Measurements from ENCODE around the gene P2RY14. TPM values are rescaled to one million over a fixed set of nuclear protein-coding genes. Genes with fewer than 3 reads are reported as not detected.

P2RY14 gene
- total and polyA plus RNA-seq, 2 of the 13 experiments (the other 11 are each of a cell fraction or from before 2014, with no cell fraction given) = not detected

DNA sequence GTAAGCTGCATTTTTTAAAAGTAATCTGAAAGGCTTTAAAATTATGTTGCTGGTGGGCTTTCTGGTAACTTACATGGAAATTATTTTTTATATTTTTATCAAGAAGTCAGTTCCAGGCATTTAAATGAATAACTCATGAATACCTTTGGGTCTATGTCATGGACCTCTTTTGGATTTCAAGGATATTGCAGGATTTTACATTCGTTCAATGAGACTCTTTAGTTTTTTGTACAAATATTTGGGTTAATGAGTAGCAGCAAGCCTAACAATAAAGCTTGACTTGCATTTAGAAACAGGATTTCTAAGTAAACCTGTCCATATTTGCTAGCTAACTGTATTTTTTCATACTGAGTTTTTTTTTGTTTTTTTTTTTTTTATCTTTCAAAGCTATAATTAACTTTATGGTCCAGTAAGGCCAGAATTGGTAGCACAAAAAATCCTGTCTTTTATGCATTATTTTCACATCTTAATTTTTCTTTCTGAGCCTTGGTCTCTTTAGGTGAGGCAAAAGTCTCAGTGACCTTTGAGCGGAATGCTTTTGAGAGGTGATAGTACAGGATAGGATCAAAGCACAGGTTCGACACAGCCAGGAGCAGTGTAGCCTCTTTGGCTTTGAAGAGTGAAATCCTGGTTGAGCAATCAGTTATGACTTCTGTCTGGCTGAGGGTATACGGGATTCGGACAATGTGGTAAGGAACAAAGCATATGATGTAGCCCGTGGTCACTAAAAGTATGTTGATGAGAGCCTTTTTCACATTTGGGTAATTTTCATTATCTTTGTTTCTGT is 80.2 kb downstream of the P2RY14 start (continued):
- TF ChIP-seq, protein P1, sequence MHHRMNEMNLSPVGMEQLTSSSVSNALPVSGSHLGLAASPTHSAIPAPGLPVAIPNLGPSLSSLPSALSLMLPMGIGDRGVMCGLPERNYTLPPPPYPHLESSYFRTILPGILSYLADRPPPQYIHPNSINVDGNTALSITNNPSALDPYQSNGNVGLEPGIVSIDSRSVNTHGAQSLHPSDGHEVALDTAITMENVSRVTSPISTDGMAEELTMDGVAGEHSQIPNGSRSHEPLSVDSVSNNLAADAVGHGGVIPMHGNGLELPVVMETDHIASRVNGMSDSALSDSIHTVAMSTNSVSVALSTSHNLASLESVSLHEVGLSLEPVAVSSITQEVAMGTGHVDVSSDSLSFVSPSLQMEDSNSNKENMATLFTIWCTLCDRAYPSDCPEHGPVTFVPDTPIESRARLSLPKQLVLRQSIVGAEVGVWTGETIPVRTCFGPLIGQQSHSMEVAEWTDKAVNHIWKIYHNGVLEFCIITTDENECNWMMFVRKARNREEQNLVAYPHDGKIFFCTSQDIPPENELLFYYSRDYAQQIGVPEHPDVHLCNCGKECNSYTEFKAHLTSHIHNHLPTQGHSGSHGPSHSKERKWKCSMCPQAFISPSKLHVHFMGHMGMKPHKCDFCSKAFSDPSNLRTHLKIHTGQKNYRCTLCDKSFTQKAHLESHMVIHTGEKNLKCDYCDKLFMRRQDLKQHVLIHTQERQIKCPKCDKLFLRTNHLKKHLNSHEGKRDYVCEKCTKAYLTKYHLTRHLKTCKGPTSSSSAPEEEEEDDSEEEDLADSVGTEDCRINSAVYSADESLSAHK (CRISPR knock-in tag; IDR thresholded peaks at IDR 0.05; ENCODE audit: borderline replicate concordance) = no peak
- TF ChIP-seq, protein P2, sequence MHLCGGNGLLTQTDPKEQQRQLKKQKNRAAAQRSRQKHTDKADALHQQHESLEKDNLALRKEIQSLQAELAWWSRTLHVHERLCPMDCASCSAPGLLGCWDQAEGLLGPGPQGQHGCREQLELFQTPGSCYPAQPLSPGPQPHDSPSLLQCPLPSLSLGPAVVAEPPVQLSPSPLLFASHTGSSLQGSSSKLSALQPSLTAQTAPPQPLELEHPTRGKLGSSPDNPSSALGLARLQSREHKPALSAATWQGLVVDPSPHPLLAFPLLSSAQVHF (CRISPR knock-in tag; IDR thresholded peaks at IDR 0.05) = no peak
- TF ChIP-seq, protein P3, sequence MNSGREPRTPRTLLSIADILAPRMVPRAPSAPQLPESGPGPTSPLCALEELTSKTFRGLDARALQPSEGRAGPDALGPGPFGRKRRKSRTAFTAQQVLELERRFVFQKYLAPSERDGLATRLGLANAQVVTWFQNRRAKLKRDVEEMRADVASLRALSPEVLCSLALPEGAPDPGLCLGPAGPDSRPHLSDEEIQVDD (CRISPR knock-in tag; IDR thresholded peaks at IDR 0.05; ENCODE audit: borderline replicate concordance) = no peak
- TF ChIP-seq NAIF1 (CRISPR knock-in tag; IDR thresholded peaks at IDR 0.05; ENCODE audit: borderline replicate concordance) (no peak), RNF2 (conservative IDR thresholded peaks at IDR 0.05; ENCODE audit: low read depth) (no peak), ZFP41 (CRISPR knock-in tag; IDR thresholded peaks at IDR 0.05; ENCODE audit: borderline replicate concordance) (no peak), SRF (IDR thresholded peaks at IDR 0.05; ENCODE audit: low read depth, low read length) (no peak)
- TF ChIP-seq, protein P4, sequence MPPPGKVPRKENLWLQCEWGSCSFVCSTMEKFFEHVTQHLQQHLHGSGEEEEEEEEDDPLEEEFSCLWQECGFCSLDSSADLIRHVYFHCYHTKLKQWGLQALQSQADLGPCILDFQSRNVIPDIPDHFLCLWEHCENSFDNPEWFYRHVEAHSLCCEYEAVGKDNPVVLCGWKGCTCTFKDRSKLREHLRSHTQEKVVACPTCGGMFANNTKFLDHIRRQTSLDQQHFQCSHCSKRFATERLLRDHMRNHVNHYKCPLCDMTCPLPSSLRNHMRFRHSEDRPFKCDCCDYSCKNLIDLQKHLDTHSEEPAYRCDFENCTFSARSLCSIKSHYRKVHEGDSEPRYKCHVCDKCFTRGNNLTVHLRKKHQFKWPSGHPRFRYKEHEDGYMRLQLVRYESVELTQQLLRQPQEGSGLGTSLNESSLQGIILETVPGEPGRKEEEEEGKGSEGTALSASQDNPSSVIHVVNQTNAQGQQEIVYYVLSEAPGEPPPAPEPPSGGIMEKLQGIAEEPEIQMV (CRISPR knock-in tag; IDR thresholded peaks at IDR 0.05; ENCODE audit: low read depth) = no peak
- TF ChIP-seq, protein P5, sequence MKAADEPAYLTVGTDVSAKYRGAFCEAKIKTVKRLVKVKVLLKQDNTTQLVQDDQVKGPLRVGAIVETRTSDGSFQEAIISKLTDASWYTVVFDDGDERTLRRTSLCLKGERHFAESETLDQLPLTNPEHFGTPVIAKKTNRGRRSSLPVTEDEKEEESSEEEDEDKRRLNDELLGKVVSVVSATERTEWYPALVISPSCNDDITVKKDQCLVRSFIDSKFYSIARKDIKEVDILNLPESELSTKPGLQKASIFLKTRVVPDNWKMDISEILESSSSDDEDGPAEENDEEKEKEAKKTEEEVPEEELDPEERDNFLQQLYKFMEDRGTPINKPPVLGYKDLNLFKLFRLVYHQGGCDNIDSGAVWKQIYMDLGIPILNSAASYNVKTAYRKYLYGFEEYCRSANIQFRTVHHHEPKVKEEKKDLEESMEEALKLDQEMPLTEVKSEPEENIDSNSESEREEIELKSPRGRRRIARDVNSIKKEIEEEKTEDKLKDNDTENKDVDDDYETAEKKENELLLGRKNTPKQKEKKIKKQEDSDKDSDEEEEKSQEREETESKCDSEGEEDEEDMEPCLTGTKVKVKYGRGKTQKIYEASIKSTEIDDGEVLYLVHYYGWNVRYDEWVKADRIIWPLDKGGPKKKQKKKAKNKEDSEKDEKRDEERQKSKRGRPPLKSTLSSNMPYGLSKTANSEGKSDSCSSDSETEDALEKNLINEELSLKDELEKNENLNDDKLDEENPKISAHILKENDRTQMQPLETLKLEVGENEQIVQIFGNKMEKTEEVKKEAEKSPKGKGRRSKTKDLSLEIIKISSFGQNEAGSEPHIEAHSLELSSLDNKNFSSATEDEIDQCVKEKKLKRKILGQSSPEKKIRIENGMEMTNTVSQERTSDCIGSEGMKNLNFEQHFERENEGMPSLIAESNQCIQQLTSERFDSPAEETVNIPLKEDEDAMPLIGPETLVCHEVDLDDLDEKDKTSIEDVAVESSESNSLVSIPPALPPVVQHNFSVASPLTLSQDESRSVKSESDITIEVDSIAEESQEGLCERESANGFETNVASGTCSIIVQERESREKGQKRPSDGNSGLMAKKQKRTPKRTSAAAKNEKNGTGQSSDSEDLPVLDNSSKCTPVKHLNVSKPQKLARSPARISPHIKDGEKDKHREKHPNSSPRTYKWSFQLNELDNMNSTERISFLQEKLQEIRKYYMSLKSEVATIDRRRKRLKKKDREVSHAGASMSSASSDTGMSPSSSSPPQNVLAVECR (CRISPR knock-in tag; IDR thresholded peaks at IDR 0.05; ENCODE audit: borderline replicate concordance) = no peak; the same call in 1 of the 2 replicates
- TF ChIP-seq, protein P6, sequence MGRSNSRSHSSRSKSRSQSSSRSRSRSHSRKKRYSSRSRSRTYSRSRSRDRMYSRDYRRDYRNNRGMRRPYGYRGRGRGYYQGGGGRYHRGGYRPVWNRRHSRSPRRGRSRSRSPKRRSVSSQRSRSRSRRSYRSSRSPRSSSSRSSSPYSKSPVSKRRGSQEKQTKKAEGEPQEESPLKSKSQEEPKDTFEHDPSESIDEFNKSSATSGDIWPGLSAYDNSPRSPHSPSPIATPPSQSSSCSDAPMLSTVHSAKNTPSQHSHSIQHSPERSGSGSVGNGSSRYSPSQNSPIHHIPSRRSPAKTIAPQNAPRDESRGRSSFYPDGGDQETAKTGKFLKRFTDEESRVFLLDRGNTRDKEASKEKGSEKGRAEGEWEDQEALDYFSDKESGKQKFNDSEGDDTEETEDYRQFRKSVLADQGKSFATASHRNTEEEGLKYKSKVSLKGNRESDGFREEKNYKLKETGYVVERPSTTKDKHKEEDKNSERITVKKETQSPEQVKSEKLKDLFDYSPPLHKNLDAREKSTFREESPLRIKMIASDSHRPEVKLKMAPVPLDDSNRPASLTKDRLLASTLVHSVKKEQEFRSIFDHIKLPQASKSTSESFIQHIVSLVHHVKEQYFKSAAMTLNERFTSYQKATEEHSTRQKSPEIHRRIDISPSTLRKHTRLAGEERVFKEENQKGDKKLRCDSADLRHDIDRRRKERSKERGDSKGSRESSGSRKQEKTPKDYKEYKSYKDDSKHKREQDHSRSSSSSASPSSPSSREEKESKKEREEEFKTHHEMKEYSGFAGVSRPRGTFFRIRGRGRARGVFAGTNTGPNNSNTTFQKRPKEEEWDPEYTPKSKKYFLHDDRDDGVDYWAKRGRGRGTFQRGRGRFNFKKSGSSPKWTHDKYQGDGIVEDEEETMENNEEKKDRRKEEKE (IDR thresholded peaks at IDR 0.05) = no peak

Measured in HepG2 (cell line).